BLaER1 (cell line): ENCODE measurements around the gene CEP192.

Experiments
- H3K27ac ChIP-seq: shearing (Covaris generic); formaldehyde crosslinking; 2 replicates; pipeline ENCODE4 v1.8.1; 2022
- H3K27me3 ChIP-seq: shearing (Covaris generic); formaldehyde crosslinking; 2 replicates; pipeline ENCODE4 v1.8.1; 2022
- H3K36me3 ChIP-seq: shearing (Covaris generic); formaldehyde crosslinking; 2 replicates; pipeline ENCODE4 v1.8.1; 2022
- H3K4me1 ChIP-seq: shearing (Covaris generic); formaldehyde crosslinking; 2 replicates; pipeline ENCODE4 v1.8.1; 2022
- H3K4me2 ChIP-seq: shearing (Covaris generic); formaldehyde crosslinking; 2 replicates; pipeline ENCODE4 v1.8.1; 2022
- H3K4me3 ChIP-seq: shearing (Covaris generic); formaldehyde crosslinking; 2 replicates; pipeline ENCODE4 v1.8.1; 2022
- H3K9ac ChIP-seq: shearing (Covaris generic); formaldehyde crosslinking; 2 replicates; pipeline ENCODE4 v1.8.1; 2022
- H3K9me3 ChIP-seq: shearing (Covaris generic); formaldehyde crosslinking; 2 replicates; pipeline ENCODE4 v1.8.1; 2022
- H4K20me1 ChIP-seq: shearing (Covaris generic); formaldehyde crosslinking; 2 replicates; pipeline ENCODE4 v1.8.1; 2022
- Cebpa-rat ChIP-seq: shearing (Covaris generic); IDR thresholded peaks from 2 replicates; pipeline ENCODE4 v1.8.1; 2022

Gene CEP192

GRCh38 chr18:13004396-13004795 is 13.2 kb downstream of the CEP192 start:
- Histone ChIP-seq H3K9ac (no peak overlapping the region), H3K36me3 (peaks cover 89% of the 10 kb centered on the region), H3K4me2 (no peak overlapping the region), H3K4me3 (no peak overlapping the region), H3K27me3 (no peaks in the 10 kb centered on the region), H3K9me3 (no peaks in the 10 kb centered on the region), H3K27ac (no peak overlapping the region), H3K4me1 (peaks cover 16% of the 10 kb centered on the region), H4K20me1 (peaks cover 77% of the 10 kb centered on the region)
- TF ChIP-seq Cebpa-rat, result no peak

DNA sequence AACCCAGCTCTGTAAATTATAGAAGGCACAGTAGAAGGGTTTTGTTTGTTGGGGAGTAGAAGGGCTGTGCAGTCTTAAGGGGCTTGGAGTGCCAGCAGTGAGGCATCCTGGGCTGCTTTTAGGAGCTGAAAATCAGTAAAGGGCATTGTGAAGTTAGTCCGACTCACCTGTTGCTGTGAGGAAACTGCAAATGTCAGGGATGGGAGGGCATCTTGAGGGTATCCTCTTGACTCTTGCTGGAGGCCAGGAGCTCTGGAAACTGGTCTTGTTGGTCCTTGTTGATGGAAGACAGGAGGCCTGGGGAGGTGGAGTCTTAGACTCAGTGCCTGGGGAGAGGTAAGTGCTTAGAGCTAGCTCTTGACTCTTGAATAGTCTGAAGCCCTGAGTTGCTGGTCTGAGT is 14.1 kb downstream of the CEP192 start:
- no peak for TF ChIP-seq Cebpa-rat
- Histone ChIP-seq H3K4me1 (peaks cover 16% of the 10 kb centered on the region), H3K4me3 (no peak overlapping the region), H3K9ac (no peak overlapping the region), H3K36me3 (peaks cover 89% of the 10 kb centered on the region), H3K27me3 (no peaks in the 10 kb centered on the region), H3K4me2 (no peak overlapping the region), H3K27ac (no peak overlapping the region), H3K9me3 (no peaks in the 10 kb centered on the region), H4K20me1 (peaks cover 68% of the 10 kb centered on the region)

DNA sequence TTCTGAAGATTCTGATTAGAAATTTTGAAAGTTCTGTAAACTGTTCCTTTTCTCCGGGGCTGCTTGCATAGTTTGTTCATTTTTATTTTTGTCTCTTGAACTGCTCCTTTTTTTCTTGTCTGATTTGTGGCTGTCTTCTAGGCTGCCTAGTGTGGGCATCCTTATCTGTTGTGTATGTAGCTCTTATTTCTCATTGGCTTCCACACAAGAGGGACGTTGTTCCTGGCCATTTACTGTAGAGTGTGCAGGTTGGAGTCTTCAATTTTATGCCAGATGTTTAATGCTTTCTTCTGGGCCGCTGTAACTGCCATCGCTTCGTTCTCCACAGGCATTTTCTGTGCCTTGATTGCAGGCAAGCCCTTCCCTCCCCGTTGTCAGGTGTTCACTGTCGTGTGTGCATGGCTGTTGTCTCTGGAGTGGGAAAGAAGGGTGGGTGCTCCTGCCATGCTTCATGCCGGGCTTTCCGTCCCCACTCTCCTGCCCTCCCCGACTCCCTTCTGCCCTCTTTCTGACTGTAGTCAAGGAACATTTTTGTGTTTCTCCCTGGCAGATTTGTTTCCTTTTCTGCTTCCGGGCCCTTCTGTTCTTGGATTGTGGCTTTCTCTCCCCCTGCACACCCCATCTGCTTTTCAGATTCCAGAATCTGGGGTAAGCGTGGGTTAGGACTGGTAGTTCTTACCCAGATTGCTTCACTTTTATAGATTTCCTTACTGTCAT is 15.5 kb downstream of the CEP192 start:
- peaks cover 89% of the 10 kb centered on the region for H3K36me3 ChIP-seq
- H3K9me3 ChIP-seq, result no peaks in the 10 kb centered on the region
- peaks cover 16% of the 10 kb centered on the region for H3K4me1 ChIP-seq
- H3K27me3 ChIP-seq, result no peaks in the 10 kb centered on the region
- peak overlapping the region; percentile 47 for H3K4me2 ChIP-seq
- H4K20me1 ChIP-seq, result peaks cover 54% of the 10 kb centered on the region
- no peak for TF ChIP-seq Cebpa-rat
- H3K4me3 ChIP-seq, result no peak overlapping the region
- peak overlapping the region; percentile 38; the same call in 1 of the 2 replicates for H3K9ac ChIP-seq
- H3K27ac ChIP-seq, result peak overlapping the region; percentile 27; the same call in 1 of the 2 replicates

GRCh38 chr18:13007248-13007560 is 16.0 kb downstream of the CEP192 start:
- no peaks in the 10 kb centered on the region for H3K9me3 ChIP-seq
- H3K36me3 ChIP-seq, result peaks cover 92% of the 10 kb centered on the region
- peaks cover 52% of the 10 kb centered on the region for H4K20me1 ChIP-seq
- no peak overlapping the region for H3K4me3 ChIP-seq
- 0 out of 2 replicates have a peak overlapping the region, but pooled peaks have one; percentile 38 for H3K9ac ChIP-seq
- H3K4me1 ChIP-seq, result peaks cover 16% of the 10 kb centered on the region
- no peak for TF ChIP-seq Cebpa-rat
- no peaks in the 10 kb centered on the region for H3K27me3 ChIP-seq
- no peak overlapping the region for H3K27ac ChIP-seq
- peak overlapping the region; percentile 47 for H3K4me2 ChIP-seq

- peaks cover 9% of the 10 kb centered on the region for H3K4me1 ChIP-seq
- H3K9ac ChIP-seq, result no peak overlapping the region
- H3K4me2 ChIP-seq, result no peak overlapping the region
- no peak overlapping the region for H3K27ac ChIP-seq
- H3K36me3 ChIP-seq, result peaks cover 99% of the 10 kb centered on the region
- H4K20me1 ChIP-seq, result peaks cover 12% of the 10 kb centered on the region; the same call in 1 of the 2 replicates
- no peaks in the 10 kb centered on the region for H3K27me3 ChIP-seq
- no peaks in the 10 kb centered on the region for H3K9me3 ChIP-seq
- no peak overlapping the region for H3K4me3 ChIP-seq
- no peak for TF ChIP-seq Cebpa-rat
Observed at GRCh38 chr18:13011719-13012118, 20.6 kb downstream of the CEP192 start.

DNA sequence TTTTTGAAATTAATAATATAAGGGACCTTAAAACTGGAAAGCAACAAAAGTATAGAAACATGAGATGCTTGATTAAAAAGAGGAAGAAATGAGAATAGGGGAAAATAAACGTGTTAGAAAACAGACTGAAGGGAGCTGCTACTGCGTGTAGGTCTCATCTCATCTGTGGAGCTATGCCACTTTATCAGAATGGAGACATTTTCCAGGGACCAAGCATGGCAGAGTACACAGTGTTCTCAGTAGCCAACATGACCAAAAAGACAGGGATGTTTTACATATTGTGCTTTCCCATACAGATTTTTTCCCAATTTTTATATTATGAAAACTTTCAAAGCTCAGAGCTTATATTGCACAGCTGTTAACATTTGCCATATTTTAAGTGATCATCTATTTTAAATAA is 23.1 kb downstream of the CEP192 start:
- Histone ChIP-seq H3K4me2 (no peak overlapping the region), H3K9me3 (no peaks in the 10 kb centered on the region), H3K36me3 (peaks cover 99% of the 10 kb centered on the region), H3K9ac (no peak overlapping the region), H4K20me1 (no peaks in the 10 kb centered on the region), H3K4me3 (no peak overlapping the region), H3K27me3 (no peaks in the 10 kb centered on the region), H3K4me1 (no peaks in the 10 kb centered on the region), H3K27ac (no peak overlapping the region)
- no peak for TF ChIP-seq Cebpa-rat

DNA sequence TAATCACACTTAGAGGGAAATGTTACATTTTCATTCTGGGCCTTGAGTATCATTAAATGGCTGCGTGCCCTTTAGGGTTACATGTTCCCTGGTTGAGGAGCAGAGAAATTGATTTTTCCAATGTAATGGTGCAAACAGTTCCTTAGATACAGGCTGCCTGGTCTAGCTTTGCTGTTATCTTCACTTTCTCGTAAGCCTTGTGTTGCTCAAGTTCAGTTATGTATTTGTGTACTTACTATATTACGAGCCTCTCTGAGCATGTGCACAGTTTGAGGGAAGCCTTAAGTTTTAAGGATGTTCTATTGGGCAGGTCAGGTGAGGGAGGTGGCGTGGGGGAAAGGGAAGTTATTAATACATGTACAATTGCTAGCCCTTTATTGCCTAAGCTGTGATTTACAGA is 23.7 kb downstream of the CEP192 start:
- Histone ChIP-seq H3K9me3 (no peaks in the 10 kb centered on the region), H4K20me1 (no peaks in the 10 kb centered on the region), H3K4me3 (no peak overlapping the region), H3K27ac (no peak overlapping the region), H3K9ac (no peak overlapping the region), H3K4me2 (no peak overlapping the region), H3K36me3 (peaks cover 98% of the 10 kb centered on the region), H3K27me3 (no peaks in the 10 kb centered on the region), H3K4me1 (no peaks in the 10 kb centered on the region)
- TF ChIP-seq Cebpa-rat, result no peak

- H3K27ac ChIP-seq, result no peak overlapping the region
Observed at GRCh38 chr18:13017247-13017875, 26.2 kb downstream of the CEP192 start.

GRCh38 chr18:13018374-13018773 is 27.2 kb downstream of the CEP192 start:
- H3K4me2 ChIP-seq, result no peak overlapping the region
- no peaks in the 10 kb centered on the region for H4K20me1 ChIP-seq
- H3K36me3 ChIP-seq, result peaks cover 96% of the 10 kb centered on the region
- no peak overlapping the region for H3K4me3 ChIP-seq
- H3K9ac ChIP-seq, result no peak overlapping the region
- no peak overlapping the region for H3K27ac ChIP-seq
- no peak for TF ChIP-seq Cebpa-rat
- peaks cover 10% of the 10 kb centered on the region for H3K9me3 ChIP-seq
- H3K4me1 ChIP-seq, result no peaks in the 10 kb centered on the region
- no peaks in the 10 kb centered on the region for H3K27me3 ChIP-seq

More at GRCh38 chr18:13017247-13017875, 26.2 kb downstream of the CEP192 start:
- TF ChIP-seq Cebpa-rat, result no peak
- H3K27me3 ChIP-seq, result no peaks in the 10 kb centered on the region
- no peaks in the 10 kb centered on the region for H3K4me1 ChIP-seq
- H3K36me3 ChIP-seq, result peaks cover 98% of the 10 kb centered on the region
- no peak overlapping the region for H3K4me2 ChIP-seq
- H3K9ac ChIP-seq, result no peak overlapping the region
- H3K4me3 ChIP-seq, result no peak overlapping the region
- H4K20me1 ChIP-seq, result no peaks in the 10 kb centered on the region
- H3K9me3 ChIP-seq, result peaks cover 3% of the 10 kb centered on the region

- no peaks in the 10 kb centered on the region for H3K4me1 ChIP-seq
- peaks cover 95% of the 10 kb centered on the region for H3K36me3 ChIP-seq
- TF ChIP-seq Cebpa-rat, result no peak
- no peaks in the 10 kb centered on the region for H3K27me3 ChIP-seq
- H3K9ac ChIP-seq, result no peak overlapping the region
- no peak overlapping the region for H3K4me3 ChIP-seq
- no peak overlapping the region for H3K27ac ChIP-seq
- H3K4me2 ChIP-seq, result no peak overlapping the region
- H3K9me3 ChIP-seq, result peaks cover 11% of the 10 kb centered on the region
- no peaks in the 10 kb centered on the region for H4K20me1 ChIP-seq
Observed at GRCh38 chr18:13019301-13019700, 28.1 kb downstream of the CEP192 start.
